MCF 10A (cell line): ENCODE data around the gene MYL9. TPM values are rescaled to one million over a fixed set of nuclear protein-coding genes. Genes with fewer than 3 reads are reported as not detected.

Experiments used
- BruUV-seq: library from RNA; stranded (reverse); fragments of 400-500 nt; replicated peaks from 2 replicates; lab custom pipeline; 2021; lab: Mats Ljungman, UMichigan
- CTCF ChIA-PET: fragments of 300-600 bp; sonication (Branson Sonifier 250); formaldehyde crosslinking; extraction: SDS; loops from one replicate; lab custom pipeline; 2021; ENCODE audit warnings: antibody characterized with exemption, inconsistent platforms; lab: Yijun Ruan, JAX
- POLR2A ChIA-PET: fragments of 300-600, 350-650 bp; sonication (Branson Sonifier 250); formaldehyde crosslinking; extraction: SDS; loops from one replicate; lab custom pipeline; 2020; ENCODE audit warnings: antibody characterized with exemption, inconsistent platforms; lab: Yijun Ruan, JAX
- DNase-seq: peaks from one replicate; pipeline ENCODE4 v3.0.0-alpha.2; 2018; ENCODE audit not compliant: unreplicated experiment
- H3K27ac Mint-ChIP-seq: one replicate; pipeline ENCODE4 v1.8.0; 2022; ENCODE audit warnings: mild to moderate bottlenecking, low read depth, mixed read lengths; ENCODE audit not compliant: unreplicated experiment
- H3K27me3 Mint-ChIP-seq: one replicate; pipeline ENCODE4 v1.8.0; 2022; ENCODE audit warnings: mixed read lengths; ENCODE audit not compliant: insufficient read depth, unreplicated experiment
- H3K36me3 Mint-ChIP-seq: one replicate; pipeline ENCODE4 v1.8.0; 2022; ENCODE audit warnings: mild to moderate bottlenecking, moderate library complexity, mixed read lengths; ENCODE audit not compliant: insufficient read depth, unreplicated experiment
- H3K4me1 Mint-ChIP-seq: one replicate; pipeline ENCODE4 v1.8.0; 2022; ENCODE audit warnings: mixed read lengths; ENCODE audit not compliant: insufficient read depth, unreplicated experiment
- H3K4me3 Mint-ChIP-seq: one replicate; pipeline ENCODE4 v1.8.0; 2022; ENCODE audit warnings: mild to moderate bottlenecking, moderate library complexity, mixed read lengths; ENCODE audit not compliant: unreplicated experiment
- H3K9me3 Mint-ChIP-seq: one replicate; pipeline ENCODE4 v1.8.0; 2022; ENCODE audit warnings: mixed read lengths; ENCODE audit not compliant: unreplicated experiment
- intact Hi-C: fragments of 100-400 bp; cut with micrococcal nuclease; formaldehyde crosslinking; loops from 2 replicates; pipeline ENCODE4 v1.14.1; 2022
- total RNA-seq: library from RNA; stranded (reverse); gene quantifications from 2 replicates; pipeline ENCODE4 v1.2.3, GENCODE V29; 2022
- TF ChIP-seq, protein P1 (sequence below): fragments of 200-600 bp; IDR thresholded peaks from one replicate; pipeline ENCODE4 v1.8.0; 2022; ENCODE audit warnings: antibody characterized with exemption, mild to moderate bottlenecking; ENCODE audit not compliant: unreplicated experiment

Gene MYL9
- total RNA-seq, 1 experiment from 2014 or later, result 7.9 TPM

DNA sequence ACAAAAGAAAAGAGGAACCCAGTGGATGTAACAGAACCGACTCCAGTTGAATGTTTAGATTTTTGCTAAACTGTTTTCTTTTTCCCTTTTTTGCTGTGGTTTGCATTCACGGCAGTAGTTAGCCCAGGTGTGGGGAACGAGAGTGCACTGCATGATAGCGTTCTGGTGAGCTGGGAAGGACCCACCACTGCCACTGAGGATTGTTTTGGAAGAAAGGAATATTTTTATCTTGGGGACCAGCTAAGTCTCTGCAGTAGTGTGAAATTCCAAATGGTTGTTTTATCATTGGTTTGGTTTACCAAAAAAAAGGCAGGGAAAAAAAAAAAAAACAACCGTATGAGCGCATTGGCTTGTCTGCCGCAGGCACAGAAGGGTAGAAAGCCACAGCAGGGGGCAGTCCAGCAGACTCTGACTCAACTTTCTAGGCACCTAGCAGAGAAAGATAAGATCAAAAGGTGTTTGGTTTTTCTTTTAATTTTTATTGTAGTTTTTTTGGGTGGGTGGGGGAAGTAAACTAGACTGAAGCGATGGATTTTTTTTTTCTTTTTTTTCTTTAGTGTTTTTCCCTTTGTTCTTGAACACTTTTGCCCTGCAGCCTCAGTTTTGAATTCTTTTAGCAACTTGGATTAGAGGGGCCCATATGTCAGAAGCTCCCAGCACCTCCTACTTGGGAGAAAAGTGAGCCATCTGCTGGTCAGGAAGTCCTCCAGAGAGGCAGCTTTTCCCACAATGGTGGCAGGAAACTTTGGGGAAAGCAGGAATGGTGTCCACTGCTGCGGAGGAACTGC, 50.7 kb downstream of the MYL9 start:
- Mint-ChIP-seq H3K36me3 (peaks cover 7% of the 10 kb centered on the region), H3K4me3 (no peak overlapping the region), H3K4me1 (no peaks in the 10 kb centered on the region), H3K27ac (no peak overlapping the region), H3K9me3 (no peaks in the 10 kb centered on the region), H3K27me3 (no peaks in the 10 kb centered on the region)
- no TSS peak for BruUV-seq
- ChIA-PET CTCF (interaction anchor here (0.6 to 6.9 kb wide), 16 partner anchors 12 to 406 kb away, joined by 3 to 58 read pairs (median 4); partner anchors contain the start of gene RAB5IF), POLR2A (interaction anchor here (0.6 to 9.1 kb wide), 4 partner anchors 13 to 926 kb away, joined by 3 to 67 read pairs (median 4); partner anchors contain the start of gene RAB5IF)
- TF ChIP-seq, protein P1, sequence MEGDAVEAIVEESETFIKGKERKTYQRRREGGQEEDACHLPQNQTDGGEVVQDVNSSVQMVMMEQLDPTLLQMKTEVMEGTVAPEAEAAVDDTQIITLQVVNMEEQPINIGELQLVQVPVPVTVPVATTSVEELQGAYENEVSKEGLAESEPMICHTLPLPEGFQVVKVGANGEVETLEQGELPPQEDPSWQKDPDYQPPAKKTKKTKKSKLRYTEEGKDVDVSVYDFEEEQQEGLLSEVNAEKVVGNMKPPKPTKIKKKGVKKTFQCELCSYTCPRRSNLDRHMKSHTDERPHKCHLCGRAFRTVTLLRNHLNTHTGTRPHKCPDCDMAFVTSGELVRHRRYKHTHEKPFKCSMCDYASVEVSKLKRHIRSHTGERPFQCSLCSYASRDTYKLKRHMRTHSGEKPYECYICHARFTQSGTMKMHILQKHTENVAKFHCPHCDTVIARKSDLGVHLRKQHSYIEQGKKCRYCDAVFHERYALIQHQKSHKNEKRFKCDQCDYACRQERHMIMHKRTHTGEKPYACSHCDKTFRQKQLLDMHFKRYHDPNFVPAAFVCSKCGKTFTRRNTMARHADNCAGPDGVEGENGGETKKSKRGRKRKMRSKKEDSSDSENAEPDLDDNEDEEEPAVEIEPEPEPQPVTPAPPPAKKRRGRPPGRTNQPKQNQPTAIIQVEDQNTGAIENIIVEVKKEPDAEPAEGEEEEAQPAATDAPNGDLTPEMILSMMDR, result peak; percentile 15
- intact Hi-C loops, result loop anchor here (1.0 kb wide), 1 partner anchor 36 kb away; no protein-coding TSS in a partner anchor
- DNase-seq, result peak; percentile 47

DNA sequence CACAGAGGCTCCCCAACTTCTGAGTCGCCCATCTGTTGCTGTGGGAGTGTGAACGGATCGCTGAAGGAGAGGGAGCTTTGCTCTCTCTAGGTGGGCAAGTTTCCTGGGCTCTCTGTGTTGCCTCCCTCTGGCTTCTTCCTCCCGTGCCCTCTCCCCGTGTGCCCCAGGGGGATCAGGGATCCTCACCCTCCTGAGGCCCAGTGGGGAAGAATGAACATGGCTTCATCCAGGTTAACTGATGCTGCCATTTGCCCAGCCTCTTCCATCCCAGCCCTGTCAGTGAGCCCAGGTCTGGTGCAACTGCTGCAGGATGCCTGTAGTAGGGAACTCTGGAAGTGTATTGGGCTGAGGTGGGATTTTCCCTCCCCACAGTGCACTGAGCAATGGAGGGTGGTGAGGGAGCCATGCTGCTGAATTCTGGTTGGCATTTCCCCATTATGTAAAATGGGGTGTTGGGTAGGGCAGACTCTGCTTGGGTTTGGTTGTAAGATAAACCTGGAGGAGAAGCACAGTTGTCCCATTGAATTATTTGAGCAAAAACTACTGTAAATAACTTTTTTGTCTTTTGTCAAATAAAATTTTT, 52.1 kb downstream of the MYL9 start:
- POLR2A ChIA-PET, result interaction anchor here (0.6 to 9.1 kb wide), 5 partner anchors 12 to 153 kb away, joined by 3 to 67 read pairs (median 3); partner anchors contain the start of genes NDRG3 and RAB5IF
- intact Hi-C loops, result no loop called here
- Mint-ChIP-seq H3K4me1 (no peaks in the 10 kb centered on the region), H3K27me3 (no peaks in the 10 kb centered on the region), H3K4me3 (no peak overlapping the region), H3K36me3 (peaks cover 7% of the 10 kb centered on the region), H3K27ac (no peak overlapping the region), H3K9me3 (no peaks in the 10 kb centered on the region)
- TF ChIP-seq, protein P1, result no peak
- CTCF ChIA-PET, result interaction anchor here (0.6 to 6.9 kb wide), 6 partner anchors 10 to 325 kb away, joined by 3 to 58 read pairs (median 4); partner anchors contain the start of gene RAB5IF
- no TSS peak for BruUV-seq
- DNase-seq, result no peak

DNA sequence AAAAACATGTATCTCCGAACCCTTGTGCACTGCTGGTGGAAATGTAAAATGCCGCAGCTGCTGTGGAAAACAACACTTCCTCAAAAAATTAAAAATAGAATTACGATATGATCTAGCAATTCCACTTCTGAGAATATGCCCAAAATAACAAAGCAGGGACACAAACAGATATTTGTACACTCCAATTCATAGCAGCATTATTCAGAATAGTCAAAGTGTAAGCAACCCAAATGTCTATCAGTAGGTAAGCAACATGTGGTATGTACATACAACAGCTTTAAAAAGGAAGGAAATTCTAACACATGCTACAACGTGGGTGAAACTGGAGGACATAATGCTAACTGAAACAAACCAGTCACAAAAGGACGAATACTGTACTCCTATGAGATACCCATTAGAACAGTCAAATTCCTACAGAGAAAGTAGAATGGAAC, 58.6 kb downstream of the MYL9 start:
- intact Hi-C loops, result no loop called here
- no TSS peak for BruUV-seq
- Mint-ChIP-seq H3K4me1 (no peaks in the 10 kb centered on the region), H3K27ac (no peak overlapping the region), H3K4me3 (no peak overlapping the region), H3K36me3 (no peaks in the 10 kb centered on the region), H3K27me3 (no peaks in the 10 kb centered on the region), H3K9me3 (no peaks in the 10 kb centered on the region)
- TF ChIP-seq, protein P1, result no peak
- DNase-seq, result no peak
- ChIA-PET CTCF (interaction anchor here (1.1 to 2.2 kb wide), 2 partner anchors 11 to 13 kb away, joined by 5 to 11 read pairs; no protein-coding TSS in a partner anchor), POLR2A (interaction anchor here (0.6 kb wide), 1 partner anchor 293 kb away, joined by 3 read pairs; no protein-coding TSS in a partner anchor)

Other genes starting within 250 kb of the MYL9 start
- 80.3 and 87.6 TPM in 2 replicates for gene DLGAP4, start 235.2 kb upstream of the MYL9 start, total RNA-seq
- 5.9 and 9.7 TPM in 2 replicates for gene TGIF2, start 32.1 kb downstream of the MYL9 start, total RNA-seq
- gene RAB5IF, start 64.3 kb downstream of the MYL9 start, total RNA-seq, result 112 and 125 TPM in 2 replicates
- not detected in 2 replicates for gene SLA2, start 104.7 kb downstream of the MYL9 start, total RNA-seq
- 7.5 and 10.3 TPM in 2 replicates for gene NDRG3, start 204.6 kb downstream of the MYL9 start, total RNA-seq
- 7.8 and 8.4 TPM in 2 replicates for gene DSN1, start 232.2 kb downstream of the MYL9 start, total RNA-seq